GM18526 (cell line): ENCODE data around the gene ZBTB24.
A peak's percentile ranks its signal among the peaks of the same experiment; 100 is the strongest.

Experiments
- POLR2A ChIP-seq: IDR thresholded peaks from 3 replicates; pipeline ENCODE4 v1.6.1; 2011; ENCODE audit not compliant: insufficient read length; ENCODE audit errors: extremely low read depth

Gene ZBTB24

GRCh38 chr6:109449064-109449794 is 33.8 kb downstream of the ZBTB24 start:
- TF ChIP-seq POLR2A: no peak

DNA sequence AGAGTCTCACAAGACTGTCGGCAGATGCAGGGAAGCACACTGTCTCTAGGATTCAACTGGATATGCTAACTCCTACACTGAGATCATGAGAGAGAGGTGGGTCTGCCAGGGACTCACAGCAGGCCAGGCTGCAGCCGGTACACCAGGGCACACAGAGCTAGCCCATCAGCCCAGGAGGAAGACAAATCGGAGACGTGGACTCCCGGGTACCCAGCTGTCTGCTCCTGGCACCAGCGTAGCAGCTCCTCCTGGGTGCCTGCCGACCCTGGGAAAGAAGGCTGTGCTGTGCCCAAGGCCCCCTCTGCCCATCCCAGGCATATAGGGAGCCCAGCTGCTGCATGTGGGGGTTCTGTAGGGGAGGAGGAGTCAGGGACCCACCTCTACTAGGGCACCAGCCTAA is 34.4 kb downstream of the ZBTB24 start:
- no peak for TF ChIP-seq POLR2A

- no peak for TF ChIP-seq POLR2A
Observed at GRCh38 chr6:109447878-109448555, 35.0 kb downstream of the ZBTB24 start.

GRCh38 chr6:109447087-109447486 is 35.9 kb downstream of the ZBTB24 start:
- TF ChIP-seq POLR2A: no peak

DNA sequence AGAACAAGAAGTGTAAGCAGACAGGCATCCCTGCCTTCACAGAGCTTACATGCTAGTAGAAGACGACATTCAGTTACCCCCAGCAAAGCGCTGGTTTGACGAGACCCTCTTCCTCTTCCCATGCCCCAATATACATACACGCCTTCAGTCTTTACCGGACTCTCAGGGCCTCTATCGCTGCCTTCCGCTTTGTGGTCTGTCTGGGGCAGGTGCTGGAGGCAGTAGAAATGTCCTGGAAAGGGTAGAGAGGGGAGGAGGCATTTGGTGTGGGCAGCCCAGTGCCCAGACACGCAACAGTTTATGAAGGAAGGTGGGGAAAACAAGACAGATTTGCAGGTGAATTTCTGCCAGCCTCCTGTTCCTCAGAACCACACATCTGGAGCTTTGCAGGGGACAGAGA is 36.5 kb downstream of the ZBTB24 start:
- TF ChIP-seq POLR2A: no peak

- TF ChIP-seq POLR2A: no peak
Observed at GRCh38 chr6:109446072-109446471, 36.9 kb downstream of the ZBTB24 start.

DNA sequence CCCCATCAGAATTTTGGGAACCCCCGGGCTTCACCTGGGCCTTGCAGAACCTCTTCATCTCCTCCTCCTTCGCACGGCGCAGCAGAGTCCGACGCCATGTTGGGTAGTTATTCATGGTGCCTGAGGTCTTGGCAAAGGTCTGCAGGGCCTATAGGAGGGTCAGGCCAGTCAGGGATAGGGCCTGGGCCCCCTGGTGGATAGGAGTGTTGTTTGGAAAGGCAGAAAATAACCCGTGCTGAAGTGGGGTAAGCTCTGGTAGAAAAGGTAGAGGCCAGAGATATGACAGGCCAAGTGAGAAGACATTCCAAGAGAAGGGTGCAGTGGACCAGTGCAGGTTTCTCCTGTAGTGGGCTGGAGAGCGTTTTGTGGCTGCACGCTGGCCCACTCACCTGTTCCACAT is 37.6 kb downstream of the ZBTB24 start:
- no peak for TF ChIP-seq POLR2A

DNA sequence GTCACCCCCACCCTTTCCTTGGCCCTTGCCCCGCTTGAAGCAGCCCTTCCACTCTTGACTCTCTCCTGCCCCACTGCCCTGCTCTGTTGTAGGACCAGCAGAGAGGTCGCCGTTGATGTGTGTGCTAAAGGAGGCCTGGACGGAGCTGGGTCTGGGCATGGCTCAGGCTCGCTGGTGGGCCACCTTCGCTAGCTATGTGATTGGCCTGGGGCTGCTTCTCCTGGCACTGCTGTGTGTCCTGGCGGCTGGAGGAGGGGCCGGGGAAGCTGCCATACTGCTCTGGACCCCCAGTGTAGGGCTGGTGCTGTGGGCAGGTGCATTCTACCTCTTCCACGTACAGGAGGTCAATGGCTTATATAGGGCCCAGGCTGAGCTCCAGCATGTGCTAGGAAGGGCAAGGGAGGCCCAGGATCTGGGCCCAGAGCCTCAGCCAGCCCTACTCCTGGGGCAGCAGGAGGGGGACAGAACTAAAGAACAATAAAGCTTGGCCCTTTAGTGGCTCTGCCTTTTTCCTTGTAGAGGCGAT is 39.5 kb downstream of the ZBTB24 start:
- TF ChIP-seq POLR2A: no peak

- TF ChIP-seq POLR2A: no peak
Observed at GRCh38 chr6:109442393-109442924, 40.6 kb downstream of the ZBTB24 start.

GRCh38 chr6:109441069-109441816 is 41.8 kb downstream of the ZBTB24 start:
- no peak for TF ChIP-seq POLR2A

GRCh38 chr6:109440331-109441068 is 42.5 kb downstream of the ZBTB24 start, which contains the start of the genes PPIL6 and SMPD2:
PPIL6 (minus strand) TSS chr6:109440628; CDS start chr6:109440590, 38 bp downstream.
SMPD2 (plus strand) TSS chr6:109440724; CDS start chr6:109441122, 398 bp downstream.
- TF ChIP-seq POLR2A: peak; percentile 49

GRCh38 chr6:109436041-109436440 is 47.0 kb downstream of the ZBTB24 start:
- no peak for TF ChIP-seq POLR2A

GRCh38 chr6:109434456-109434855 is 48.6 kb downstream of the ZBTB24 start:
- TF ChIP-seq POLR2A: no peak

DNA sequence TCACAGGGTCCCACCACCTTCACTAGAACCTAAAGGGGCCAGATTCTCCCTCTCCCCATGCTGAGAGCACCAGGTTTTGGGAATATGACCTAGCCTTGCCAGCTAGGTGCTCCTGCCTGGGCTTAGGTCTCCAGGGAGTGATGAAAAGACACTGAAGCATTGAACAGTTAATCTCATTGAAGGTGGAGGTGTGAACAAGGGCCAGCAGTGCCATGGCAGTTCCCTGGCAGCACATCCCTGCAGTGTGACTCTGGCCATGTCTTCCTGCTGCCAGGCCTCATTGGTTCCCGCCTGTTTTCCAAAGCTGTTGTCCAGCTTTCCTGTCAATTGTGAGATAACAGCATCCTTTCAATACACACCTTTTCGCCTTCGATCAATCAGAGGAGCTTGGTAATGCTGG is 53.5 kb downstream of the ZBTB24 start:
- no peak for TF ChIP-seq POLR2A
